ENCODE data around the gene ELF2.

Gene ELF2

DNA sequence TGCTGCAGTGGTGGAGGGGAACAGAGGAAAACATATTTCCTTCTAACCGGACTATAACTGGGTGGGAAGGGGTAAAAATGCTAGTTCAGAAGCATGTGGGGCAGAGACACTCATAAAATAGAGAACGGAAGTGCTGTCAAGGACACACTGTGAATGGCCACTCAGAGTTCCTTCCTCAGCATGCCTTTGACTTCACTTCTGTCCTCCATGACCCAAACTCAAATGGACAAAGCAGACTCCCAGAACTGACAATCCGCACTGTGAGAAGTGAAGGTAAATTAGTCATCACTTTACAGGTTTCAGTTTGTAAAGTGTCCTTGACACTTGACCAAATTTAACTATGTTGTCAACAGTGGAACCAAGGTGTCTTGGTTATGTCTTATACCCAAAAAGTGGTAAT lies 30.2 kb upstream of the ELF2 start:
- no peak for ATAC-seq
- TF ChIP-seq, protein P1, sequence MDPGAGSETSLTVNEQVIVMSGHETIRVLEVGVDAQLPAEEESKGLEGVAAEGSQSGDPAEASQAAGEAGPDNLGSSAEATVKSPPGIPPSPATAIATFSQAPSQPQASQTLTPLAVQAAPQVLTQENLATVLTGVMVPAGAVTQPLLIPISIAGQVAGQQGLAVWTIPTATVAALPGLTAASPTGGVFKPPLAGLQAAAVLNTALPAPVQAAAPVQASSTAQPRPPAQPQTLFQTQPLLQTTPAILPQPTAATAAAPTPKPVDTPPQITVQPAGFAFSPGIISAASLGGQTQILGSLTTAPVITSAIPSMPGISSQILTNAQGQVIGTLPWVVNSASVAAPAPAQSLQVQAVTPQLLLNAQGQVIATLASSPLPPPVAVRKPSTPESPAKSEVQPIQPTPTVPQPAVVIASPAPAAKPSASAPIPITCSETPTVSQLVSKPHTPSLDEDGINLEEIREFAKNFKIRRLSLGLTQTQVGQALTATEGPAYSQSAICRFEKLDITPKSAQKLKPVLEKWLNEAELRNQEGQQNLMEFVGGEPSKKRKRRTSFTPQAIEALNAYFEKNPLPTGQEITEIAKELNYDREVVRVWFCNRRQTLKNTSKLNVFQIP (CRISPR knock-in tag; IDR thresholded peaks at IDR 0.05; ENCODE audit: borderline replicate concordance, low read depth): no peak

DNA sequence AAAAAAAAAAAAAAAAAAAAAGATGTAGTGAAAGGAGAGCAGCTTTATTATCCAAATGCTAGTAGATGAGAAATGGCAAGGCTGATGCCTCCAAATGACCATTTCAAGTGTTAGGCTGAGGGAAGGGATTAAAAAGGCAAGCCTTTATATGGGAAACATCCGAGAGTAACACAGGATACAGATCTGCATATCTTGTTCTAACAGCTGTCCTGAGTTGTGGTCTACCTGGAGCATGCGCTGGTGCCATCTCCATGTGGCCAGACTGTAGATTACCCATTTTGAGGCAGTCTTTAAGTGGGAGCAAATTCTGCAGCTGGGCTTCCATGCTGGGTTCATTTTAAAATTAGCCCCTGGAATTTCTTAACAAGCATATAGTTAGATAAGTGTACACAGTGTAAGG lies 26.0 kb upstream of the ELF2 start:
- TF ChIP-seq, protein P2, sequence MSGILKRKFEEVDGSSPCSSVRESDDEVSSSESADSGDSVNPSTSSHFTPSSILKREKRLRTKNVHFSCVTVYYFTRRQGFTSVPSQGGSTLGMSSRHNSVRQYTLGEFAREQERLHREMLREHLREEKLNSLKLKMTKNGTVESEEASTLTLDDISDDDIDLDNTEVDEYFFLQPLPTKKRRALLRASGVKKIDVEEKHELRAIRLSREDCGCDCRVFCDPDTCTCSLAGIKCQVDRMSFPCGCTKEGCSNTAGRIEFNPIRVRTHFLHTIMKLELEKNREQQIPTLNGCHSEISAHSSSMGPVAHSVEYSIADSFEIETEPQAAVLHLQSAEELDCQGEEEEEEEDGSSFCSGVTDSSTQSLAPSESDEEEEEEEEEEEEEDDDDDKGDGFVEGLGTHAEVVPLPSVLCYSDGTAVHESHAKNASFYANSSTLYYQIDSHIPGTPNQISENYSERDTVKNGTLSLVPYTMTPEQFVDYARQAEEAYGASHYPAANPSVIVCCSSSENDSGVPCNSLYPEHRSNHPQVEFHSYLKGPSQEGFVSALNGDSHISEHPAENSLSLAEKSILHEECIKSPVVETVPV (CRISPR knock-in tag; IDR thresholded peaks at IDR 0.05): no peak
- TF ChIP-seq ZC3H10 (CRISPR knock-in tag; IDR thresholded peaks at IDR 0.05): no peak
- TF ChIP-seq, protein P3, sequence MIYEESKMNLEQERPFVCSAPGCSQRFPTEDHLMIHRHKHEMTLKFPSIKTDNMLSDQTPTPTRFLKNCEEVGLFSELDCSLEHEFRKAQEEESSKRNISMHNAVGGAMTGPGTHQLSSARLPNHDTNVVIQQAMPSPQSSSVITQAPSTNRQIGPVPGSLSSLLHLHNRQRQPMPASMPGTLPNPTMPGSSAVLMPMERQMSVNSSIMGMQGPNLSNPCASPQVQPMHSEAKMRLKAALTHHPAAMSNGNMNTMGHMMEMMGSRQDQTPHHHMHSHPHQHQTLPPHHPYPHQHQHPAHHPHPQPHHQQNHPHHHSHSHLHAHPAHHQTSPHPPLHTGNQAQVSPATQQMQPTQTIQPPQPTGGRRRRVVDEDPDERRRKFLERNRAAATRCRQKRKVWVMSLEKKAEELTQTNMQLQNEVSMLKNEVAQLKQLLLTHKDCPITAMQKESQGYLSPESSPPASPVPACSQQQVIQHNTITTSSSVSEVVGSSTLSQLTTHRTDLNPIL (CRISPR knock-in tag; IDR thresholded peaks at IDR 0.05; ENCODE audit: low read depth): no peak
- TF ChIP-seq, protein P1 (CRISPR knock-in tag; IDR thresholded peaks at IDR 0.05; ENCODE audit: borderline replicate concordance, low read depth): no peak
- no peak for TF ChIP-seq BACH2 (CRISPR knock-in tag; IDR thresholded peaks at IDR 0.05; ENCODE audit: borderline replicate concordance)
- no peak for TF ChIP-seq RARB (CRISPR knock-in tag; IDR thresholded peaks at IDR 0.05)
- no peak for TF ChIP-seq ZNF8 (CRISPR knock-in tag; IDR thresholded peaks at IDR 0.05)
- TF ChIP-seq, protein P4, sequence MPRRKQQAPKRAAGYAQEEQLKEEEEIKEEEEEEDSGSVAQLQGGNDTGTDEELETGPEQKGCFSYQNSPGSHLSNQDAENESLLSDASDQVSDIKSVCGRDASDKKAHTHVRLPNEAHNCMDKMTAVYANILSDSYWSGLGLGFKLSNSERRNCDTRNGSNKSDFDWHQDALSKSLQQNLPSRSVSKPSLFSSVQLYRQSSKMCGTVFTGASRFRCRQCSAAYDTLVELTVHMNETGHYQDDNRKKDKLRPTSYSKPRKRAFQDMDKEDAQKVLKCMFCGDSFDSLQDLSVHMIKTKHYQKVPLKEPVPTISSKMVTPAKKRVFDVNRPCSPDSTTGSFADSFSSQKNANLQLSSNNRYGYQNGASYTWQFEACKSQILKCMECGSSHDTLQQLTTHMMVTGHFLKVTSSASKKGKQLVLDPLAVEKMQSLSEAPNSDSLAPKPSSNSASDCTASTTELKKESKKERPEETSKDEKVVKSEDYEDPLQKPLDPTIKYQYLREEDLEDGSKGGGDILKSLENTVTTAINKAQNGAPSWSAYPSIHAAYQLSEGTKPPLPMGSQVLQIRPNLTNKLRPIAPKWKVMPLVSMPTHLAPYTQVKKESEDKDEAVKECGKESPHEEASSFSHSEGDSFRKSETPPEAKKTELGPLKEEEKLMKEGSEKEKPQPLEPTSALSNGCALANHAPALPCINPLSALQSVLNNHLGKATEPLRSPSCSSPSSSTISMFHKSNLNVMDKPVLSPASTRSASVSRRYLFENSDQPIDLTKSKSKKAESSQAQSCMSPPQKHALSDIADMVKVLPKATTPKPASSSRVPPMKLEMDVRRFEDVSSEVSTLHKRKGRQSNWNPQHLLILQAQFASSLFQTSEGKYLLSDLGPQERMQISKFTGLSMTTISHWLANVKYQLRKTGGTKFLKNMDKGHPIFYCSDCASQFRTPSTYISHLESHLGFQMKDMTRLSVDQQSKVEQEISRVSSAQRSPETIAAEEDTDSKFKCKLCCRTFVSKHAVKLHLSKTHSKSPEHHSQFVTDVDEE (CRISPR knock-in tag; IDR thresholded peaks at IDR 0.05): no peak
- no peak for TF ChIP-seq ZFP30 (CRISPR knock-in tag; IDR thresholded peaks at IDR 0.05)
- TF ChIP-seq, protein P5, sequence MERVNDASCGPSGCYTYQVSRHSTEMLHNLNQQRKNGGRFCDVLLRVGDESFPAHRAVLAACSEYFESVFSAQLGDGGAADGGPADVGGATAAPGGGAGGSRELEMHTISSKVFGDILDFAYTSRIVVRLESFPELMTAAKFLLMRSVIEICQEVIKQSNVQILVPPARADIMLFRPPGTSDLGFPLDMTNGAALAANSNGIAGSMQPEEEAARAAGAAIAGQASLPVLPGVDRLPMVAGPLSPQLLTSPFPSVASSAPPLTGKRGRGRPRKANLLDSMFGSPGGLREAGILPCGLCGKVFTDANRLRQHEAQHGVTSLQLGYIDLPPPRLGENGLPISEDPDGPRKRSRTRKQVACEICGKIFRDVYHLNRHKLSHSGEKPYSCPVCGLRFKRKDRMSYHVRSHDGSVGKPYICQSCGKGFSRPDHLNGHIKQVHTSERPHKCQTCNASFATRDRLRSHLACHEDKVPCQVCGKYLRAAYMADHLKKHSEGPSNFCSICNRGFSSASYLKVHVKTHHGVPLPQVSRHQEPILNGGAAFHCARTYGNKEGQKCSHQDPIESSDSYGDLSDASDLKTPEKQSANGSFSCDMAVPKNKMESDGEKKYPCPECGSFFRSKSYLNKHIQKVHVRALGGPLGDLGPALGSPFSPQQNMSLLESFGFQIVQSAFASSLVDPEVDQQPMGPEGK (CRISPR knock-in tag; IDR thresholded peaks at IDR 0.05; ENCODE audit: borderline replicate concordance): no peak
- TF ChIP-seq ESRRG (CRISPR knock-in tag; IDR thresholded peaks at IDR 0.05): no peak

DNA sequence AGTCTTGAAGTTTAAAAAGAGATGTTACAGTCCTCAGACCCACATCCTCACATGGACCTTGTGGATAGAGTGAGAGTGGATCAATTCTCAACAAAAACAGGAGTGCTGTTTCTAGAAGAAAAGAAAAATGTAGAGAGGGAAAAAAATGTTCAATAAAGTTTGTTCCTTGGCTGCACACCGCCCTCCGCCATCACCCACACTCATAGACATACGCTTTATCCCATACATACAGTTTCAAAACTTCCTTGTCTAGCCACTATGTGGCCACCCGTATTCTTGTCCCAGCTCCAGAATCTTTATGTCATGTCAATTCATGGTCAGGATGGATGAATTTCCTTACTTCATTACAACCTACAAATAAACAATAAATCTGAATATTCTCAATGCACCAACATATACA lies 23.5 kb upstream of the ELF2 start:
- no peak for ATAC-seq
- TF ChIP-seq ZNF70 (CRISPR knock-in tag; IDR thresholded peaks at IDR 0.05) (no peak), TCF4 (CRISPR knock-in tag; IDR thresholded peaks at IDR 0.05; ENCODE audit: borderline replicate concordance) (no peak), ARNTL (CRISPR knock-in tag; IDR thresholded peaks at IDR 0.05; ENCODE audit: borderline replicate concordance, low read depth) (no peak), ZFP3 (CRISPR knock-in tag; IDR thresholded peaks at IDR 0.05) (no peak), TOX (CRISPR knock-in tag; IDR thresholded peaks at IDR 0.05; ENCODE audit: borderline replicate concordance) (no peak), RARB (CRISPR knock-in tag; IDR thresholded peaks at IDR 0.05) (no peak), ESRRG (CRISPR knock-in tag; IDR thresholded peaks at IDR 0.05) (no peak), ZNF565 (CRISPR knock-in tag; conservative IDR thresholded peaks at IDR 0.05; ENCODE audit: low read depth) (no peak)
- TF ChIP-seq, protein P4 (CRISPR knock-in tag; IDR thresholded peaks at IDR 0.05): no peak
- TF ChIP-seq, protein P2 (CRISPR knock-in tag; IDR thresholded peaks at IDR 0.05): no peak
- TF ChIP-seq, protein P1 (CRISPR knock-in tag; IDR thresholded peaks at IDR 0.05; ENCODE audit: borderline replicate concordance, low read depth): no peak

More for the DNA sequence above, 26.0 kb upstream of the ELF2 start:
- no peak for ATAC-seq
